Measurements from ENCODE around the gene MXRA8.

MXRA8 gene

DNA sequence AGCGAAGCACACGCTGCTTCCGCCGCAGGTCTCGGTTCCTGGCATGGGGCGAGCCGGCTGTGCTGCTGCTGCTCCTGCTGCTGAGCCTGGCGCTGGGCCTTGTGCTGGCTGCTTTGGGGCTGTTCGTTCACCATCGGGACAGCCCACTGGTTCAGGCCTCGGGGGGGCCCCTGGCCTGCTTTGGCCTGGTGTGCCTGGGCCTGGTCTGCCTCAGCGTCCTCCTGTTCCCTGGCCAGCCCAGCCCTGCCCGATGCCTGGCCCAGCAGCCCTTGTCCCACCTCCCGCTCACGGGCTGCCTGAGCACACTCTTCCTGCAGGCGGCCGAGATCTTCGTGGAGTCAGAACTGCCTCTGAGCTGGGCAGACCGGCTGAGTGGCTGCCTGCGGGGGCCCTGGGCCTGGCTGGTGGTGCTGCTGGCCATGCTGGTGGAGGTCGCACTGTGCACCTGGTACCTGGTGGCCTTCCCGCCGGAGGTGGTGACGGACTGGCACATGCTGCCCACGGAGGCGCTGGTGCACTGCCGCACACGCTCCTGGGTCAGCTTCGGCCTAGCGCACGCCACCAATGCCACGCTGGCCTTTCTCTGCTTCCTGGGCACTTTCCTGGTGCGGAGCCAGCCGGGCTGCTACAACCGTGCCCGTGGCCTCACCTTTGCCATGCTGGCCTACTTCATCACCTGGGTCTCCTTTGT lies 24.7 kb downstream of the MXRA8 start:
- DNase-seq, result no peak

DNA sequence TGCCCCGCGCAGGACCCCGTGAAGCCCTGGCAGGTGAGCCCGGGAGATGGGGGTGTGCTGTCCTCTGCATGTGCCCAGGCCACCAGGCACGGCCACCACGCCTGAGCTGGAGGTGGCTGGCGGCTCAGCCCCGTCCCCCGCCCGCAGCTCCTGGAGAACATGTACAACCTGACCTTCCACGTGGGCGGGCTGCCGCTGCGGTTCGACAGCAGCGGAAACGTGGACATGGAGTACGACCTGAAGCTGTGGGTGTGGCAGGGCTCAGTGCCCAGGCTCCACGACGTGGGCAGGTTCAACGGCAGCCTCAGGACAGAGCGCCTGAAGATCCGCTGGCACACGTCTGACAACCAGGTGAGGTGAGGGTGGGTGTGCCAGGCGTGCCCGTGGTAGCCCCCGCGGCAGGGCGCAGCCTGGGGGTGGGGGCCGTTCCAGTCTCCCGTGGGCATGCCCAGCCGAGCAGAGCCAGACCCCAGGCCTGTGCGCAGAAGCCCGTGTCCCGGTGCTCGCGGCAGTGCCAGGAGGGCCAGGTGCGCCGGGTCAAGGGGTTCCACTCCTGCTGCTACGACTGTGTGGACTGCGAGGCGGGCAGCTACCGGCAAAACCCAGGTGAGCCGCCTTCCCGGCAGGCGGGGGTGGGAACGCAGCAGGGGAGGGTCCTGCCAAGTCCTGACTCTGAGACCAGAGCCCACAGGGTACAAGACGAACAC lies 25.4 kb downstream of the MXRA8 start:
- no peak for DNase-seq

DNA sequence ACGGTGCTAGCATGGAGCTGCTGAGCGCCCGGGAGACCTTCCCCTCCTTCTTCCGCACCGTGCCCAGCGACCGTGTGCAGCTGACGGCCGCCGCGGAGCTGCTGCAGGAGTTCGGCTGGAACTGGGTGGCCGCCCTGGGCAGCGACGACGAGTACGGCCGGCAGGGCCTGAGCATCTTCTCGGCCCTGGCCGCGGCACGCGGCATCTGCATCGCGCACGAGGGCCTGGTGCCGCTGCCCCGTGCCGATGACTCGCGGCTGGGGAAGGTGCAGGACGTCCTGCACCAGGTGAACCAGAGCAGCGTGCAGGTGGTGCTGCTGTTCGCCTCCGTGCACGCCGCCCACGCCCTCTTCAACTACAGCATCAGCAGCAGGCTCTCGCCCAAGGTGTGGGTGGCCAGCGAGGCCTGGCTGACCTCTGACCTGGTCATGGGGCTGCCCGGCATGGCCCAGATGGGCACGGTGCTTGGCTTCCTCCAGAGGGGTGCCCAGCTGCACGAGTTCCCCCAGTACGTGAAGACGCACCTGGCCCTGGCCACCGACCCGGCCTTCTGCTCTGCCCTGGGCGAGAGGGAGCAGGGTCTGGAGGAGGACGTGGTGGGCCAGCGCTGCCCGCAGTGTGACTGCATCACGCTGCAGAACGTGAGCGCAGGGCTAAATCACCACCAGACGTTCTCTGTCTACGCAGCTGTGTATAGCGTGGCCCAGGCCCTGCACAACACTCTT lies 26.2 kb downstream of the MXRA8 start:
- no peak for DNase-seq

DNA sequence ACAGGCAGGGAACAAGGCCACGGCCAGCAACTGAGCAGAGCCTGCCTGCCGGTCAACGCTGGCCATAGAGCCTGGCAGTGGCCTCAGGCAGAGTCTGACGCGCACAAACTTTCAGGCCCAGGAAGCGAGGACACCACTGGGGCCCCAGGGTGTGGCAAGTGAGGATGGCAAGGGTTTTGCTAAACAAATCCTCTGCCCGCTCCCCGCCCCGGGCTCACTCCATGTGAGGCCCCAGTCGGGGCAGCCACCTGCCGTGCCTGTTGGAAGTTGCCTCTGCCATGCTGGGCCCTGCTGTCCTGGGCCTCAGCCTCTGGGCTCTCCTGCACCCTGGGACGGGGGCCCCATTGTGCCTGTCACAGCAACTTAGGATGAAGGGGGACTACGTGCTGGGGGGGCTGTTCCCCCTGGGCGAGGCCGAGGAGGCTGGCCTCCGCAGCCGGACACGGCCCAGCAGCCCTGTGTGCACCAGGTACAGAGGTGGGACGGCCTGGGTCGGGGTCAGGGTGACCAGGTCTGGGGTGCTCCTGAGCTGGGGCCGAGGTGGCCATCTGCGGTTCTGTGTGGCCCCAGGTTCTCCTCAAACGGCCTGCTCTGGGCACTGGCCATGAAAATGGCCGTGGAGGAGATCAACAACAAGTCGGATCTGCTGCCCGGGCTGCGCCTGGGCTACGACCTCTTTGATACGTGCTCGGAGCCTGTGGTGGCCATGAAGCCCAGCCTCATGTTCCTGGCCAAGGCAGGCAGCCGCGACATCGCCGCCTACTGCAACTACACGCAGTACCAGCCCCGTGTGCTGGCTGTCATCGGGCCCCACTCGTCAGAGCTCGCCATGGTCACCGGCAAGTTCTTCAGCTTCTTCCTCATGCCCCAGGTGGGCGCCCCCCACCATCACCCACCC lies 27.0 kb downstream of the MXRA8 start, which contains the start of gene TAS1R3:
TSS of gene TAS1R3 (plus strand) at position 213 of the 898 bp plus-strand sequence. CDS start at position 279, 66 bp downstream.
- DNase-seq, result no peak

DNA sequence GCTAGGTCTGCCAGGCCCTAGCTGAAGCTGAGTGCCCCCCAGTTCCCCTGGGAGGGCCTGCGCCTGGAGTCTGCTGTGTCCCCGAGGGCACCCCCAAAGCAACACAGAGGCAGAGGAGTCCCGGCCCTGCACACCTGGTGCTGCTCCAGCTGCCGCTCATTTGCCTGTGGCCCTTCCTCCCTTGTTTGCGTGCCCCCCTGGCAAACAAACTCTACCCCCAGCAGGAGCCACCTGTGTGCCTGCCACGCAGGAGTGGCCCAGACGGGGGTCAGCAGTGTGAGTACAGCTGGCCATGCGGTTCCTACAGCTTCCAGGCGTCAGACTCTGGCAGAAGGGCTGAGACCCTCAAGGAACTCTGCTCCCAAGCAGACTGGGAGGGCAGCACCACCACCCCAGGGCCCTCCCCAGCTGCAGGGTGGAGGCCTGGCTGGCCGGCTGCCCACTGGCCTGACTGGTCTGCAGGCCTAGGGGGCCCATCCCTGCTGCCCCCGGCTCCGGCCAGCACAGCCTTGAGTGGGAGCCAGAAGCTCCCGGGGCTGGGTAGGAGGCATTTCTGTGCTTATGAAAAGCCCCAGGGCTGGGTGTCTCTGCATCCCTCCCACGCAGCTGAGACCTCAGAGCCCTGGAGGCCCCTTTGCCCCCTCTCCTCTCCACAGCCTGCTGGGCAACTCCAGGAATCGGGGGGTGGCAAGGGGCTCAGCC lies 27.8 kb downstream of the MXRA8 start:
- DNase-seq, result no peak

DNA sequence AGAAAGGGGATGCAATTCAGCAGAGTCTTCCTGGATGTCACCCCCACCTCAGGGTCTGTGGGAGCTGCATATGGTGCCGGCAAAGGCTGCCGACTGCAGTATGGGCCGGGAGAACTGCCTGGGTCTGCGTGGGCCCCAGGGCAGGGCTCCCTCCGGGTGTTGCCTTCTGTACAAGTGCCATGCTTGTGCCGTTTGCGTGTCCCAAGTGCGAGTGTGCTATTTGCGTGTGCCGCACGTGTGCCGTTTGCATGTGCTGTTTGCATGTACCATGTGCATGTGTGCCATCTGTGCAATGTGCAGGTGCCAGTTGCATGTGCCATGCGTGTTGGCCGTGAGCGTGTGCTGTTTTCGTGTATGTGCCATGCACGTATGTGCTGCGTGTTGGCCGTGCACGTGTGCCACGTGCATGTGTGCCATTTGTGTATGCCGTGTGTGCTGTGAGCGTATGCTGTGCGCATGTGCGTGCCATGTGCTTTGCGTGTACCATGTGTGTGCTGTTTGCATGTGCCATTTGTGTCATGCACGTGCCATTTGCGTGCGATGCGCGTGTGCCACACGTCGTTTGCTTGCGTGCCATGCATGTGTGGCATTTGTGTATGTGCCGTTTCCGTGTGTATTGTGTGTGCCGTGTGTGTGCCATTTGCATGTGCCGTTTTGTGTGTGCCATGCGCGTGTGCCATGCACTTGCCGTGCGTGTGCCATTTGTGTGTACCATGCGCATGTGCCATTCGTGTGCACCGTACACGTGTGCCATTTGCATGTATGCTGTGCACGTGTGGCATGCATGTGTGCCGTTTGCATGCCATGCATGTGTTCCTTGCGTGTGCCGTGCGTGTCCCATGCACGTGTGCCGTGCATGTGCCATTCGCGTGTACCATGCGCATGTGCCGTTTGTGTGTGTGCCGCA lies 28.8 kb downstream of the MXRA8 start:
- no peak for DNase-seq

DNA sequence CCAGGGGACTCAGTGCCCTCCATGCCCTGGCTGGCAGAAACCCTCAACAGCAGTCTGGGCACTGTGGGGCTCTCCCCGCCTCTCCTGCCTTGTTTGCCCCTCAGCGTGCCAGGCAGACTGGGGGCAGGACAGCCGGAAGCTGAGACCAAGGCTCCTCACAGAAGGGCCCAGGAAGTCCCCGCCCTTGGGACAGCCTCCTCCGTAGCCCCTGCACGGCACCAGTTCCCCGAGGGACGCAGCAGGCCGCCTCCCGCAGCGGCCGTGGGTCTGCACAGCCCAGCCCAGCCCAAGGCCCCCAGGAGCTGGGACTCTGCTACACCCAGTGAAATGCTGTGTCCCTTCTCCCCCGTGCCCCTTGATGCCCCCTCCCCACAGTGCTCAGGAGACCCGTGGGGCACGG lies 30.1 kb downstream of the MXRA8 start:
- no peak for DNase-seq

DNA sequence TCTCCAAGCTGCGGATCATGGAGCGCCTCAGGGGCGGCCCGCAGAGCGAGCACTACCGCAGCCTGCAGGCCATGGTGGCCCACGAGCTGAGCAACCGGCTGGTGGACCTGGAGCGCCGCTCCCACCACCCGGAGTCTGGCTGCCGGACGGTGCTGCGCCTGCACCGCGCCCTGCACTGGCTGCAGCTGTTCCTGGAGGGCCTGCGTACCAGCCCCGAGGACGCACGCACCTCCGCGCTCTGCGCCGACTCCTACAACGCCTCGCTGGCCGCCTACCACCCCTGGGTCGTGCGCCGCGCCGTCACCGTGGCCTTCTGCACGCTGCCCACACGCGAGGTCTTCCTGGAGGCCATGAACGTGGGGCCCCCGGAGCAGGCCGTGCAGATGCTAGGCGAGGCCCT lies 31.1 kb downstream of the MXRA8 start:
- DNase-seq, result no peak

DNA sequence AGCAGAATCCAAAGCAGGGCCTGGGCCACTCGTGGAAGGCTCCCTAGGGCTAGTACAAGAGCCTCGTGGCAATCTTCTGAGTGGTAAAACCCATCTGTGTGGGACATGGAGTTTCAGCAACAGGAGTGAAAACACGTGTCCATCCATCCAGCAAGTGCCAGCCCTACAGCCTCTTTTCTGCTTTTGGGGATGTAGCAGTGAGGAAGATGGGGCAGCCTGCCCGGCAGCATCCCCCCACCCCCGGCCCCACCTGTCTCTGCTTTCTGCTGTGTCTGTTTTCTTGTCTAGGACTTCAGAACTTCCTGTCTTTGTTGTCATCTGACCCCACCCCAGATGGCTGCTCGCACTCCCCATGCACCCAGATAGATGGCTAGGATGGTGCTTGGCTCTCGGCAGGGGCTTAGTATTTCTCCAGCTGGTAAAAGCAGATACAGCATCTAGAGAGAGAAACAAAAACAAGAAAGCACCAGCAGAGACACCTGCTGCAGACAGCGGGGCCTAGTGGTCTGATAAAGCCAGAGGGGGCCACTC lies 32.2 kb downstream of the MXRA8 start:
- DNase-seq, result no peak

DNA sequence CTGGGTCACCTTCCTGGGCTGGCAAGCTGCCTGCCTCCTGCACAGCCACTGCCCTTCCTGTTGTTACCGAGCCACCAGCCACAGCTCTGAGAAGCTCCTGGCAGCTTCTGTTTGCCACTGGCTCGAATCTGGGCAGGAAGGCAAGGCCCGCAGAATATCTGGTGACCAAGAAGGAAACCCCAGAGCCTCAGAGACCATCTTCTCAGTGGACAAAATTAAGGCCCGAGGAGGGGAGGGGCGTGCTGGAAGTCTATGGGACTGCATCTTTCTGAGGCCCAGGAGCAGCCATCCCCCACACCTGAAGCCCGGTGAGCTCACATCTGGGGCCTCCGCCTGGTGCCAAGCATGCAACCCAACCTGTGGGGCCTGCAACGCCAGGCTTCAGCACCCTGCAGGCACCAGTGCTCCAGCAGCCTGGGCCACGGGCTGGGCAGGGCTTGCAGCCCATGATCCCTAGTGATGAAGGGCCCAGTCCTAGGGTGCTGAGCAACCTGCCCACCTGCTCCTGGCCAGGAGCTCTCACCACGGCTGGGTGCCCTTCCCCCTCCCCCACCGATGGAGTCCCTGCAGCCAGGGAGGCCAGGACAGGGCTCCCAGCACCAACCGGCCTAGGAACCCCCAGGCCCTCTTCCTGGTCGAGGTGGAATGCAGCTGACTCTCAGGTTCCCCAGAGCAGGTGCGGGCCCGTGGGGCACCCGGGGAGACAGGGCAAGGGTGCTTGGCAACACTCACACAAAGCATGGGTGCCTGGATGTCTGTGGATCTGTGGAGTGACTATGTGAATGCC lies 32.9 kb downstream of the MXRA8 start:
- DNase-seq, result no peak

DNA sequence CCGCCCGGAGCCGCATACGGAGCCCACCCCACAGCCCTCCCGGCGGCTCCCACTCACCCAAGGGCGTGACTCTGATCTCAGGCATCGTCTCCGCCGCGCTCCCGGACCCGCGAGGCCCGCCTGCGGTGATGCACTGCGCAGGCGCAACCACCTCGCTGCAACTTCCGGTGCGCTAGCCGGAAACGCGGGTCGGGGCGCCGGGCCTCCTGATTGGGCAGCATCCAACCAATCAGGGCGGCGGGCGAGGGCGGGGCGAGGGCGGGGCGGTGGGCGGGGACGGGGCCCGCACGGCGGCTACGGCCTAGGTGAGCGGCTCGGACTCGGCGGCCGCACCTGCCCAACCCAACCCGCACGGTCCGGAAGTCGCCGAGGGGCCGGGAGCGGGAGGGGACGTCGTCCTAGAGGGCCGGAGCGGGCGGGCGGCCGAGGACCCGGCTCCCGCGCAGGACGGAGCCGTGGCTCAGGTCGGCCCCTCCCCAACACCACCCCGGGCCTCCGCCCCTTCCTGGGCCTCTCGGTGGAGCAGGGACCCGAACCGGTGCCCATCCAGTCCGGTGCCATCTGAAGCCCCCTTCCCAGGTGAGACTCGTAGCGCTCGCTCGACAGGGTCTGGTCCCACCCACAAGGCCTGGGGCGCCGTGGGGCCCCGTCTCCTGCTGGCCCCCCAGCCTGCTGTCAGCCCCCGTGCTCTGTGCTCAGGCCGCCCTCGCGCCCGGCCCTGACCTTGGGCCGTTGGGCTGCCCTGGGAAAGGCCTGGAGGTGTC lies 33.6 kb downstream of the MXRA8 start, which contains the start of the genes CPTP and INTS11:
TSS of gene CPTP (plus strand) at position 279 of the 764 bp plus-strand sequence. CDS start 2,109 bp downstream, outside the sequence.
TSS of gene INTS11 (minus strand) at position 137 of the 764 bp plus-strand sequence. CDS start at position 85, 52 bp downstream.
- DNase-seq, result peak; percentile 74

DNA sequence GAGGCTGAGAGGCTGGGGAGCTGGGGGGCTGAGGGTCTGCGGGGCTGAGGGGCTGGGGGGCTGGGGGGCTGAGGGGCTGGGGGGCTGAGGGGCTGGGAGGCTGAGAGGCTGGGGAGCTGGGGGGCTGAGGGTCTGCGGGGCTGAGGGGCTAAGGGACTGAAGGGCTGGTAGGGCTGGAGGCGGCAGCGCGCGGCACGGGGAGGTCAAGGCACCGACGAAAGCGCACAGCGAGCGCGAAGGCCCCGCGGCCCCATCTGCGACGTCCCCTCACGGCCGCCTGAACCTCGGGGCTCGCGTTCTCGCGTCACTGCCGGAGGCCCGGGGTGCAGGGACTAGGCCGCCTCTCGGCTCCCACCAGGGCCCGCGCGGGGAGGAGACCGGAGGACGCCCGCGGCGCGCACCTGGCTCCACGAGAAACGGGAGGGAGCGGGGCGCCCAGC lies 34.3 kb downstream of the MXRA8 start:
- DNase-seq, result no peak

DNA sequence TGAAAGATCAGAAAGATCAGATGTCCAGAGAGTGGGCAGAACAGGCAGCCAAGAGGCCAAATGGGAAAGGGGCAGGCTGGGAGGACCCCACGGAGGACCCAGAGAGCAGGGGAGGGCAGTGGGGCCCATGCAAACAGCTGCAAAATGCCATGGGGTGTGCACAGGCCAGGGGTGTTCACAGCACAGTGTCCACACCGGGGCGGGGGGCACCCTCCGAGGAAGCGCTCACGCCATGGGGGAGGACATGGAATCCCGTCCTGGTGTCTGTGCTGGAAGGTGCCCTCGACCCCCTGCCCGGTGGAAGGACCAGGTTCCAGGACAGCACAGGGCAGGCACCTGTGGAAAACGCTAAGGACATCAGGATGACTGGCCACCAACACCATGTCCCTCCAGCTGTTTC lies 35.4 kb downstream of the MXRA8 start:
- no peak for DNase-seq

DNA sequence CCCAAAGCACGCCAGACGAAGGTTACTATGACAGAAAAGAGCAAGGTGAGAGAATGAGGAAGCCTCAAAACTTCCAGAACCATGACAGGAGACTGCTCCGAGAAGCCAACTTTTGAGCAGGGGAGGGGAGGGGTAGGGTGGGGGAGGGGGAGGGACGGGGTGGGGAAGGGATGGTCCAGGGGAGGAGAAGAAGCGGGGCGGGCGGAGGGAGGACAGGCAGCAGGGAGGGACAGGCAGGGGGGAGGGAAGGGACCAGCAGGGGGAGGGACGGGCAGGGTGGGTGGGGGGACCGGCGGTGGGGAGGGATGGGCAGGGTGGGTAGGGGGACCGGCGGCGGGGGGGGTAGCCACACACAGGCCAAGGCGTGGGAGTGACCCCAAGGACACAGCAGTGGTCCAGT lies 35.9 kb downstream of the MXRA8 start:
- DNase-seq, result no peak

DNA sequence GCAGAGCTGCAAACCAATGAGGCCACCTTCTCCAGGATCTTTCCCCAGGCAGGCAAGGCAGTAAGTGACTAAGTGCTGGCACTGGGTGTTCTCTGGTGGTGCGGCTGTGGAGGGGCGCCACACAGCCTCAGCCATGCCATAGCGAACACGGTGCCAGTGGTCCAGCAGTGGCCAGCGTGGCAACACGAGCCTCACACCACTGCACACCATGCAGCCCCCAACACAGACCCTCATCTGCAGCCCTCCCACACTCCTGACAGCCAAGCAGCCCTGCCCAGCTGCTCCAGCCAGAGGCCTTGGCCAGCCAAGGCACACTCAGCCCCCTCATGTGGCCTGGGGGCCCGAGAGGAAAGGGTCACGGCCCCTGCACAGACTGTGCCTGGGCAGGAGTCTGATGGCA lies 36.9 kb downstream of the MXRA8 start:
- no peak for DNase-seq

DNA sequence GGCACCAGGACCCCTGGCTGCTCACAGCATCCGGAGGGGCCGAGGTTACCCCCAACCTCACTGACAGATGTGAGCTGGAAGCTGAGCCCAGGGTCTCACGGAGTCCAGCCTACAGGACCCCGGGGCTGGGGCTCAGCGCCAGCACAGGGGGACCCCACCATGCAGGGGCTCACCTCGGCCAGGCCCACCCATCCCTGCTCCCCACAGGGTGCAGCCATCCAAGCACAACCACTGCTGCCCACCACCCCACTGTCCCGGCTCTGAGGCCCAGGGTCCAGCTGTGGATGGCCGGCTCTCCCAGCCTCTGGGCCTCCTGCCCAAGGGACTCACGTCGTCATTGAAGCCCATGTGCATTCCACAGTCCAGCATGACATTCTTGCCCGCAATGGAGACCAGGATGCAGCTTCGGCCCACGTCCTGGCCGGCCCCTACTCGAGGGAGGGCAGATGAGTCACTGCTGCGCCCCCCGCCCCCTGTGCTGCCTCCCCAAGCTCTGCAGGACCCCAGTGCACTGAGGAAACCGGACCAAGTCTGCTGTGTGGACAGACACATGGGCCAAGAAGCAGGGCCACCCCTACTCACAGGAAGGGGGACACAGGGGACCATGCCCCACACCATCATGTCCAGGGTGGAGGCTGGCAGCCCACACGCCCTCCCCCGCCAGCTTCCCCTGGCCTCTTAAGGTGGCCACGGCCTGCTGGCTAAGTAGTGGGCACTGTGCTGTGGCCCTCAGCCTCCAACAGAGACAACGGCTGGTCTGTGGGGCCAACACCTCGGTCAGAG lies 37.5 kb downstream of the MXRA8 start:
- DNase-seq, result no peak

DNA sequence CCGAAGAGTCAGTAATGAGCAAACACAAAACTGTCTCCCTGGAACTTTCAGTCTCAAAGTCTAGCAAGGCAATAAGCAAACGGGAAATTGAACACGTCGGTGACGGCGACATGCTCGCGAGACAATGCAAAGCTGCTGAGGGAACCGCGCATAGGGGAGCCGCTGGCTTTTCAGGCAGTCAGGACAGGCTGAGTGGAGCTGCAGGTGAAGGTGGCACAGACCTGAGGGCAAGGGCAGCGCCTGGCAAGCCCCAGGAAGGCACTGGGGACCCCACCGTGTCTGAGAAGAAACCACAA lies 38.8 kb downstream of the MXRA8 start:
- DNase-seq, result no peak

All from NCI-H446 treated with DMSO at 0.1 percent for 48 hours (cell line).